Measurements from ENCODE around the gene SPDYE2. TPM values are rescaled to one million over a fixed set of nuclear protein-coding genes. Genes with fewer than 3 reads are reported as not detected.
"Not testable (repeated sequence)": the region's sequence is repeated elsewhere in the genome, so short reads cannot be mapped to it uniquely, and the experiment has no call there.

SPDYE2 gene
- total RNA-seq, result not detected

DNA sequence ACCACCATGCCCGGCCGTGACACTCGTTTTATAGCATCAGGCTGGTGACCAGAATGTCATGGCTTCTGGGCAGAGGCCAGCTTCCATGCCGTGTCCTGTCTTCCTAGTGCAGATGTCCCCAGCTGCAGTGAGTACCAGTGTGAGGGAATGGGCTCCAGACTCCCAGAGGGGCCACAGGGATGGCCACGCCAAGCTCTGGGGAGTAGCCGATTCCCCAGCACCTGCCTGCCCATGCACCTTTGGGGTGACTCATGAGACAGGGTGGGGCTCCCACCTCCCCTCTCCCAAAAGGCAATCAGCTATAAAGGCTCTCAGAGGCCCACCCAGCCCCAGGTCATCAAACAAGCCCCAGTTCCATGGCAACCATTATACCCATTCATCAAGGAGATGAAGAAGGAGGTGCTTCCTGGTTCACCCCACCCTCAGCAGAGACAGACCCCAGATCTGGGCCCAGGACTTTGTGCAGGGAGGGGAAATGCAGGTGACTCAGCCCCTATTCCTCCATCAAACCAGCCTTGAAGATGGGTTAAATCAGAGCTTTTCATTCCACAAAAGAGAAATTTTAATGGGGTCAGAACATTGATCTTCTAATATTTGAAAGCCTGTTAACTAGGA, at the start of gene SPDYE2:
Gene SPDYE2, plus strand, starts transcription at position 419 of the 615 bp plus-strand sequence. CDS start 2,030 bp downstream, outside the sequence.
- intact Hi-C loops (cut with DNase I); H3K4me1 ChIP-seq; DNase-seq (ENCODE audit: extremely low spot score in 2 of 2); H3K4me3 ChIP-seq; H3K27me3 ChIP-seq; H3K36me3 ChIP-seq; H3K27ac ChIP-seq; H3K9me3 ChIP-seq: not testable (repeated sequence)

- H3K9me3 ChIP-seq; H3K36me3 ChIP-seq; intact Hi-C loops (cut with DNase I); H3K4me3 ChIP-seq; H3K27me3 ChIP-seq; DNase-seq (ENCODE audit: extremely low spot score in 2 of 2); H3K4me1 ChIP-seq; H3K27ac ChIP-seq: not testable (repeated sequence)
Observed at GRCh38 chr7:102503141-102503540, 47.9 kb upstream of the SPDYE2 start.

DNA sequence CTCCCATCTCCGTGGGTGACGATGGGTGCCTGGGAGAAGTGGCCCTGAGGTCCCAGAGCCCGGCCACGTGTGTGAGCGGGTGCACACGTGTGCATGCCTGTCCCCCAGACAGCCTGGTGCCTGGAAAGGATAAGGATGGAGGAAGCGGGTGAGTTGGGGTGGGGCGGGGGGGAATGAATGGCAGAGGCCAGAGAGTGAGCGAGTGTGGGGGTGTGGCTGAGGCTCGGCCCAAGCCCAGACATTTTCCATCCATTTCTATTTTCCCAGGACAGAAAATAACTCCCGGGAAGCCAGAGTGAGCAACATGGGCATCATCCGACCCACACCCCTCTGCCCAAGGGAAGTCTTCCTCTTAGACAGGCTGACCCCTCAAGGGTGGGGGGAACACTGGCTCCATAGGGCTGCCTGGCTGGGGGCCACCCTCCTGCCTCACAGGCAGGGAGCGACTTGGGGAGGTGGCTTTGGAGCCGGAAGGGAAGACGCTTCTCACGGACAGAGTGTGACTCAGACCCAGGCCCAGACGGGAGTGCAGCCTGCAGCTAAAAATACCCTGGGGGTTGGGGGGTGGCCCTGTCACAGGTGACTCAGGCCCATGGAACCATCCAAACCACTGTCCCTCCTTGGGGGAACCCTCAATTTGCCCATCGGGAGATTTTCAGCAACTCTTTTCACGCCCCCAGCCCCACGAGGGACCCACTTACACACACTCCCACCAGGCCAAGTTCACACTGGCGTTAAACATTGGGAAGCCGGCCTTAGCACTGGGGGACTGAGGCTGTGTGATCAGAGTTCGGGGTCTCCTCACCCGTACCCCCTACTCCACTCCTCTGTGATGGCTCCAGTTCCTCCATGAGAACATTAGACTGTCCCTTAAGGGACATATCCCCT, 45.5 kb upstream of the SPDYE2 start:
- DNase-seq (ENCODE audit: extremely low spot score in 2 of 2); H3K4me1 ChIP-seq; H3K9me3 ChIP-seq; H3K27me3 ChIP-seq; H3K4me3 ChIP-seq; H3K27ac ChIP-seq; H3K36me3 ChIP-seq; intact Hi-C loops (cut with DNase I): not testable (repeated sequence)

GRCh38 chr7:102507410-102508088, 43.5 kb upstream of the SPDYE2 start:
- H3K9me3 ChIP-seq; DNase-seq (ENCODE audit: extremely low spot score in 2 of 2); H3K4me3 ChIP-seq; H3K27me3 ChIP-seq; H3K27ac ChIP-seq; H3K4me1 ChIP-seq; intact Hi-C loops (cut with DNase I); H3K36me3 ChIP-seq: not testable (repeated sequence)

GRCh38 chr7:102510575-102510974, 40.5 kb upstream of the SPDYE2 start:
- H3K4me1 ChIP-seq; intact Hi-C loops (cut with DNase I); H3K9me3 ChIP-seq; H3K27ac ChIP-seq; H3K36me3 ChIP-seq; H3K27me3 ChIP-seq; DNase-seq (ENCODE audit: extremely low spot score in 2 of 2); H3K4me3 ChIP-seq: not testable (repeated sequence)

GRCh38 chr7:102511860-102512522, 39.0 kb upstream of the SPDYE2 start:
- H3K36me3 ChIP-seq; H3K4me1 ChIP-seq; intact Hi-C loops (cut with DNase I); H3K9me3 ChIP-seq; H3K27ac ChIP-seq; H3K27me3 ChIP-seq; DNase-seq (ENCODE audit: extremely low spot score in 2 of 2); H3K4me3 ChIP-seq: not testable (repeated sequence)

DNA sequence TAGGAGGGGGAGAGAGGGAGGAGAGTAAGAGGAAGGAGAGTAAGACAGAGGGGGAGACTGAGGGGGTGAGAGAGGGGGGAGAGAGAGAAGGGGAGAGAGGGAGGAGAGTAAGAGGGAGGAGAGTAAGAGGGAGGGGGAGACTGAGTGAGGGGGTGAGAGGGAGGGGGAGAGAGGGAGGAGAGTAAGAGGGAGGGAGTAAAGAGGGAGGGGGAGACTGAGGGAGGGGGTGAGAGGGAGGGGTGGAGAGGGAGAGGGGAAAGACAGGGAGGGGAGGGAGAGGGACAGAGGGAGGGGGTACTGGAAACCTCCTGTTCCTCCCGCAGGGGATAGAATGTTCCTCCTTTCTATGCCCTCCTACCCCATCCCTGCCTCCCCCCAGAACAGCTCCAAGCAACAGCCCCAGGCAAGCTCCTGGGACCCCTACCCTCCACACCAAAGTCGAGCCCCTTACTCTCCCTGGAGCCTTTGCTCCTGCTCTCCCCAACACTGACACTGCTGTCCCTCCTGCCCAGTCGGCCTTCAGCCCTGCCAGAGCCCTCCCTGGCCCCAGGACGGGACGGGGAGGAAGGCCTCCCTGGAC, 38.3 kb upstream of the SPDYE2 start:
- H3K9me3 ChIP-seq; H3K27me3 ChIP-seq; H3K4me1 ChIP-seq; H3K36me3 ChIP-seq; intact Hi-C loops (cut with DNase I): not testable (repeated sequence)
- DNase-seq (ENCODE audit: extremely low spot score in 2 of 2), result peak; percentile 91
- H3K27ac ChIP-seq, result peak overlapping the region; percentile 90
- peak overlapping the region; percentile 24 to 46 for H3K4me3 ChIP-seq

DNA sequence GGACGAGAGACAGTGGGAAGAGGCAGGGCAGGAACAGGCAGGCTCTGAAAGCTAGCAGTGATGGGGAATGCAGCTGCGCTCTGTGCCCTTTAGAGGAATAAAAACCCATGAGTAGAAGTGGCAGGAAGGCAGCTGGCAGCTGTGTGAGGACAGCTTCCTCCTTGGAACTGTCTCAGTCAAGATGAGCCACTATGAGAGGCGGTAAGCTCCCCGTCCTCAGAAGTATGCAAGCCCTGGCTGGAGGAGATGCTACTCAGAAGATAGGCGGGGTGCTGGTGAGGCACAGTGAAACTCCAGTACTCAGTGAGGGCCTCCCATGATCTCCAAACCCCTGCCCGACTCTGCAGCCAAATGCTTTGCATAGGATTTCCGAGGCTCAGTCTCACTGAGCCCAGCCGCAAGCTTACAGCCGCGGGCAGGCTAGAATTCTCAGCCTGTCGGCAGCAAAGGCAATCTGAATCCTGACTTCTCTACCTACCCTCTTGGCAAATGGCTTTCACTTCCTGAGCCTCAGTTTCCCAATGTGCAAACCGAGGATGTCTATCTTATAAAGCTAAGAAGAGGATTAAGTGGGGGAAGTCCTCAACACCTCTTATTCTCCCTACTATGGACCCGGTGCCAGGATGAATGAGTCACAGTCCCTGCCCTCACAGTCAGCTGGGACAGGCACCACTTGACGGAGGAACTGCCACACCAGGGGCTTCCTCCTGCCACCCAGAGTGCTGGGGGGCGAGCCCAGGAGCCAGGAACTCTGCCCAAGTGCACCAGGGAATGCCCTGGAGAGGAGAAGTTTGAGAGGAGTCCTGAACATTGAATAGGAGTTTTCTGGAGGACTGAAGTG, 35.9 kb upstream of the SPDYE2 start:
- H3K4me1 ChIP-seq; H3K27ac ChIP-seq; H3K36me3 ChIP-seq; H3K27me3 ChIP-seq; H3K4me3 ChIP-seq; DNase-seq (ENCODE audit: extremely low spot score in 2 of 2); intact Hi-C loops (cut with DNase I); H3K9me3 ChIP-seq: not testable (repeated sequence)

GRCh38 chr7:102515889-102516288, 35.1 kb upstream of the SPDYE2 start:
- DNase-seq (ENCODE audit: extremely low spot score in 2 of 2); H3K27me3 ChIP-seq; intact Hi-C loops (cut with DNase I); H3K9me3 ChIP-seq; H3K27ac ChIP-seq; H3K36me3 ChIP-seq; H3K4me1 ChIP-seq; H3K4me3 ChIP-seq: not testable (repeated sequence)

- DNase-seq (ENCODE audit: extremely low spot score in 2 of 2); H3K4me1 ChIP-seq; intact Hi-C loops (cut with DNase I); H3K4me3 ChIP-seq; H3K36me3 ChIP-seq; H3K27me3 ChIP-seq; H3K9me3 ChIP-seq; H3K27ac ChIP-seq: not testable (repeated sequence)
Observed at GRCh38 chr7:102516951-102517350, 34.1 kb upstream of the SPDYE2 start.

- H3K4me3 ChIP-seq; H3K27ac ChIP-seq; intact Hi-C loops (cut with DNase I); H3K27me3 ChIP-seq; H3K36me3 ChIP-seq; H3K4me1 ChIP-seq; DNase-seq (ENCODE audit: extremely low spot score in 2 of 2); H3K9me3 ChIP-seq: not testable (repeated sequence)
Observed at GRCh38 chr7:102517550-102518147, 33.4 kb upstream of the SPDYE2 start, which contains the start of gene RASA4B. TSS of gene RASA4B (minus strand) at chr7:102517777. CDS start at chr7:102517710, 67 bp downstream.

DNA sequence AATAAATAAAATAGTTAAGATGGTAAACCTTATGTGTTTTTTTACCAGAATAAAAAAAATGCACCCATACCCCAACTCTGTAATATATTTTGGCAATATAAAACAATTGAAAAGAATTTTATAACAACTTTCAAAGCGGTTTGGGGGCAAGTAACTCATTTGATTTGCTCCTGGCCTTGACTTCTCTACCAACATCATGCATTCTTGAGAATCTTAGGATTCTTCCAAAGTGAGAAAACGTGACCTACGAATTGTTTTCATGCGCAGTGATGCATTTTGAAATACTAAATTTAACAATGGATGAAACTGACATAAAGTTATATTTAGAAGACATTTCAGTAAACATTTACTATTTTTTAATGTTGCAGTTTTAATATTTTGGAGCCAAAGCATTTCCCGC, 30.2 kb upstream of the SPDYE2 start:
- H3K9me3 ChIP-seq; intact Hi-C loops (cut with DNase I); H3K4me3 ChIP-seq; DNase-seq (ENCODE audit: extremely low spot score in 2 of 2); H3K4me1 ChIP-seq; H3K27ac ChIP-seq; H3K27me3 ChIP-seq; H3K36me3 ChIP-seq: not testable (repeated sequence)
